ENCODE measurements around the gene GRAMD4.

Gene GRAMD4

GRCh38 chr22:46657996-46658947 lies 38.1 kb downstream of the GRAMD4 start:
- DNase-seq: no peak

GRCh38 chr22:46659059-46659790 lies 39.0 kb downstream of the GRAMD4 start:
- DNase-seq: no peak

GRCh38 chr22:46659791-46660186 lies 39.6 kb downstream of the GRAMD4 start:
- no peak for DNase-seq

GRCh38 chr22:46660604-46661201 lies 40.5 kb downstream of the GRAMD4 start:
- DNase-seq: peak in 1 of 2 donors; percentile 26

GRCh38 chr22:46661221-46661851 lies 41.1 kb downstream of the GRAMD4 start:
- peak in 1 of 2 donors; percentile 45 for DNase-seq

- DNase-seq: no peak
Measured at GRCh38 chr22:46662226-46662625, 42.0 kb downstream of the GRAMD4 start.

GRCh38 chr22:46663001-46663400 lies 42.8 kb downstream of the GRAMD4 start:
- no peak for DNase-seq

GRCh38 chr22:46663436-46664100 lies 43.4 kb downstream of the GRAMD4 start:
- no peak for DNase-seq

- DNase-seq: no peak
Measured at GRCh38 chr22:46664301-46664855, 44.2 kb downstream of the GRAMD4 start.

GRCh38 chr22:46665151-46665695 lies 45.0 kb downstream of the GRAMD4 start:
- no peak for DNase-seq

- DNase-seq: no peak
Measured at GRCh38 chr22:46665751-46666280, 45.6 kb downstream of the GRAMD4 start.

- no peak for DNase-seq
Measured at GRCh38 chr22:46666577-46667244, 46.5 kb downstream of the GRAMD4 start.

- DNase-seq: no peak
Measured at GRCh38 chr22:46667245-46667623, 47.0 kb downstream of the GRAMD4 start.

GRCh38 chr22:46668116-46668515 lies 47.9 kb downstream of the GRAMD4 start:
- no peak for DNase-seq

GRCh38 chr22:46669201-46669600 lies 49.0 kb downstream of the GRAMD4 start:
- DNase-seq: no peak

GRCh38 chr22:46671824-46672432 lies 51.7 kb downstream of the GRAMD4 start:
- DNase-seq: no peak

GRCh38 chr22:46672731-46673130 lies 52.5 kb downstream of the GRAMD4 start:
- DNase-seq: no peak

- DNase-seq: no peak
Measured at GRCh38 chr22:46673205-46673604, 53.0 kb downstream of the GRAMD4 start.

- DNase-seq: peak in 1 of 2 donors; percentile 19
Measured at GRCh38 chr22:46673662-46674236, 53.6 kb downstream of the GRAMD4 start.

GRCh38 chr22:46674367-46674781 lies 54.2 kb downstream of the GRAMD4 start:
- peak; percentile 82 for DNase-seq
